H9 (cell line): ENCODE data around the gene ELMOD3. TPM values are rescaled to one million over a fixed set of nuclear protein-coding genes. Genes with fewer than 3 reads are reported as not detected.

Experiments
- DNase-seq: peaks from one replicate; pipeline ENCODE4 v3.0.0-alpha.2; 2017
- H2AFZ ChIP-seq: one replicate; pipeline ENCODE4 v1.6.1; 2013; ENCODE audit warnings: mild to moderate bottlenecking, low read length, control low read depth, moderate library complexity
- H2AK5ac ChIP-seq: 2 replicates; pipeline ENCODE4 v1.6.1; 2013; ENCODE audit warnings: low read length, control low read depth, mixed read lengths; ENCODE audit not compliant: insufficient read length
- H2BK120ac ChIP-seq: one replicate; pipeline ENCODE4 v1.6.1; 2013; ENCODE audit warnings: low read depth, mild to moderate bottlenecking, low read length, control low read depth, inconsistent platforms; ENCODE audit not compliant: poor library complexity, severe bottlenecking
- H2BK12ac ChIP-seq: 2 replicates; pipeline ENCODE4 v1.6.1; 2013; ENCODE audit warnings: low read length, control low read depth, mixed read lengths, low read depth; ENCODE audit not compliant: insufficient read length
- H2BK15ac ChIP-seq: 2 replicates; pipeline ENCODE4 v1.6.1; 2013; ENCODE audit warnings: low read depth, low read length, control low read depth
- H2BK20ac ChIP-seq: one replicate; pipeline ENCODE4 v1.6.1; 2013; ENCODE audit warnings: low read depth, mild to moderate bottlenecking, low read length, control low read depth, inconsistent platforms; ENCODE audit not compliant: poor library complexity, severe bottlenecking
- H2BK5ac ChIP-seq: 2 replicates; pipeline ENCODE4 v1.6.1; 2013; ENCODE audit warnings: low read length, control low read depth, mixed read lengths; ENCODE audit not compliant: insufficient read length
- H3K14ac ChIP-seq: 2 replicates; pipeline ENCODE4 v1.6.1; 2013; ENCODE audit warnings: low read length, control low read depth; ENCODE audit not compliant: insufficient read depth
- H3K18ac ChIP-seq: 2 replicates; pipeline ENCODE4 v1.6.1; 2013; ENCODE audit warnings: low read depth, mild to moderate bottlenecking, mixed read lengths, low read length, control low read depth; ENCODE audit not compliant: insufficient read length
- H3K23ac ChIP-seq: 2 replicates; pipeline ENCODE4 v1.6.1; 2013; ENCODE audit warnings: low read length, control low read depth, mixed read lengths, low read depth; ENCODE audit not compliant: insufficient read length
- H3K23me2 ChIP-seq: 2 replicates; pipeline ENCODE4 v1.6.1; 2013; ENCODE audit warnings: low read depth, mild to moderate bottlenecking, mixed read lengths, low read length, control low read depth; ENCODE audit not compliant: insufficient read length, poor library complexity, severe bottlenecking
- H3K27ac ChIP-seq: 2 replicates; pipeline ENCODE4 v1.5.1; 2013; ENCODE audit warnings: low read length, control low read depth, mixed read lengths, low read depth; ENCODE audit not compliant: insufficient read length
- H3K27me3 ChIP-seq: 2 replicates; pipeline ENCODE4 v1.6.1; 2013; ENCODE audit warnings: low read length, control low read depth, inconsistent platforms; ENCODE audit not compliant: insufficient read depth
- H3K4ac ChIP-seq: 2 replicates; pipeline ENCODE4 v1.6.1; 2013; ENCODE audit warnings: low read depth, mild to moderate bottlenecking, control low read depth, inconsistent platforms, low read length, moderate library complexity
- H3K4me1 ChIP-seq: 2 replicates; pipeline ENCODE4 v1.6.1; 2013; ENCODE audit warnings: low read length, control low read depth, inconsistent platforms; ENCODE audit not compliant: insufficient read depth
- H3K4me2 ChIP-seq: 2 replicates; pipeline ENCODE4 v1.6.1; 2013; ENCODE audit warnings: low read length, control low read depth, mixed read lengths; ENCODE audit not compliant: insufficient read length, insufficient read depth
- H3K56ac ChIP-seq: 2 replicates; pipeline ENCODE4 v1.6.1; 2013; ENCODE audit warnings: low read depth, mild to moderate bottlenecking, mixed read lengths, low read length, control low read depth; ENCODE audit not compliant: insufficient read length
- H3K79me1 ChIP-seq: 2 replicates; pipeline ENCODE4 v1.6.1; 2013; ENCODE audit warnings: low read depth, mild to moderate bottlenecking, moderate library complexity, low read length, control low read depth, inconsistent platforms; ENCODE audit not compliant: insufficient read depth, poor library complexity, severe bottlenecking
- H3K79me2 ChIP-seq: 2 replicates; pipeline ENCODE4 v1.6.1; 2013; ENCODE audit warnings: low read length, control low read depth, inconsistent platforms; ENCODE audit not compliant: insufficient read depth
- H3K9ac ChIP-seq: 2 replicates; pipeline ENCODE4 v1.6.1; 2013; ENCODE audit warnings: low read length, control low read depth, mixed read lengths; ENCODE audit not compliant: insufficient read length; ENCODE audit errors: extremely low read depth
- H3K9me3 ChIP-seq: one replicate; pipeline ENCODE4 v1.6.1; 2013; ENCODE audit warnings: low read depth, low read length, inconsistent platforms; ENCODE audit not compliant: control insufficient read depth
- H3T11ph ChIP-seq: one replicate; pipeline ENCODE4 v1.6.1; 2013; ENCODE audit warnings: mild to moderate bottlenecking, low read length, control low read depth, inconsistent platforms
- H4K20me1 ChIP-seq: one replicate; pipeline ENCODE4 v1.6.1; 2013; ENCODE audit not compliant: control insufficient read depth, insufficient read length, insufficient read depth
- H4K5ac ChIP-seq: 2 replicates; pipeline ENCODE4 v1.6.1; 2013; ENCODE audit warnings: low read depth, mild to moderate bottlenecking, mixed read lengths, low read length, control low read depth; ENCODE audit not compliant: insufficient read length
- H4K8ac ChIP-seq: replicated peaks from 2 replicates; pipeline ENCODE4 v1.6.1; 2013; ENCODE audit warnings: low read length, control low read depth, mixed read lengths, low read depth; ENCODE audit not compliant: insufficient read length
- H4K91ac ChIP-seq: 2 replicates; pipeline ENCODE4 v1.6.1; 2013; ENCODE audit warnings: low read depth, mild to moderate bottlenecking, moderate library complexity, mixed read lengths, low read length, control low read depth; ENCODE audit not compliant: insufficient read length
- H3K27ac Mint-ChIP-seq, 3 experiments: 2 replicates in 2 of 3; 3 replicates in 1 of 3; pipeline ENCODE4 v1.8.0; 2020 to 2021; ENCODE audit warnings: mixed read lengths in 3 of 3, mild to moderate bottlenecking in 1 of 3, moderate library complexity in 1 of 3
- H3K27me3 Mint-ChIP-seq: 2 replicates; pipeline ENCODE4 v1.8.0; 2021; ENCODE audit warnings: low read depth, mild to moderate bottlenecking, moderate library complexity, mixed read lengths
- H3K36me3 Mint-ChIP-seq, 3 experiments: 2 replicates in 2 of 3; 3 replicates in 1 of 3; pipeline ENCODE4 v1.8.0; 2020 to 2021; ENCODE audit warnings: low read depth in 3 of 3, mixed read lengths in 3 of 3; ENCODE audit not compliant: insufficient read depth in 1 of 3
- H3K4me1 Mint-ChIP-seq, 2 experiments: 2 replicates each; pipeline ENCODE4 v1.8.0; 2020; ENCODE audit warnings: mixed read lengths in 2 of 2
- H3K4me3 Mint-ChIP-seq, 2 experiments: 2 replicates in 1 of 2; 3 replicates in 1 of 2; pipeline ENCODE4 v1.8.0; 2020 to 2021; ENCODE audit warnings: mild to moderate bottlenecking in 2 of 2, mixed read lengths in 2 of 2, moderate library complexity in 1 of 2
- H3K9me3 Mint-ChIP-seq, 2 experiments: 2 replicates in 1 of 2; 3 replicates in 1 of 2; pipeline ENCODE4 v1.8.0; 2020; ENCODE audit warnings: mild to moderate bottlenecking in 2 of 2, mixed read lengths in 2 of 2, moderate library complexity in 1 of 2
- WGBS: extraction: QIAGEN DNeasy Blood & Tissue Kit; methylation state at CpG from one replicate; pipeline ENCODE4 v1.1.7; 2013; ENCODE audit warnings: missing lambda C conversion rate, low lambda C conversion rate, mixed read lengths; ENCODE audit not compliant: insufficient read length; ENCODE audit errors: extremely low coverage; 5-methylcytosine and 5-hydroxymethylcytosine counted together
- total RNA-seq: library from RNA; stranded (reverse); gene quantifications from 2 replicates; pipeline ENCODE4 v1.2.1, GENCODE V29; 2021
- TF ChIP-seq, protein P1 (sequence below): fragments of 200-600 bp; sonication (generic); conservative IDR thresholded peaks from 3 replicates; pipeline ENCODE4 v1.8.0; 2021; ENCODE audit warnings: antibody characterized with exemption, mild to moderate bottlenecking

The ELMOD3 gene
- total RNA-seq, 1 experiment from 2014 or later: 7.6 TPM

DNA sequence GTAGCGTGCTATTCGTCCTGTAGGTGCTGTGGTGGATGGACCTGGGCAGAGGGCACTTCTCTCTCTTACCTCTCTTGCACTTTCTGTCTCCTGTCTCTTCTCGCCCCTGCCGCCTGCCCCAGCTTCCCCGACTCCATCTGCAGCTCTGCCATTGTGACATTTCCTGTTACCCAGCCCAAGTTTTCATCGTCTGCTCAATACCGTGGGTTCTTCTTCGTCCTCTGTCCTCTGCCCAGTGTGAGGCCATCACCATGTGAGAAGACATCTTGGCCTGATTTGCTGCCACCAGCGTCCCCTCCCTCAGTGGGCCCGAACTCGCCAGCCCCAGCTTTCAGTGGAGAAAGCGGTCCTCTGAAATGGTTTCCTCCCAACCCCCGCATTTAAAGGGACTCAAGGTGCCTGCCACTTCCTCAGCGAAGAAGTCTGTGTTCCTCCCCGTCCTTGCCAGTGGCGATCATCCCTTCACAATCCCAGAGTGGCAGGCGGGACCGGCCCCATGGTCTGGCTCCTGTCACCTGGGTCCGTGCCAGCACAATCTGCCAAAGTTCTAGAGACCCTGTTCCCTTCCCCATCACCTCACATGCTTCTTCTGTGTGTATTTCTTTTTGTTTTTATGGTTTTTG lies 44.8 kb upstream of the ELMOD3 start:
- H2AK5ac ChIP-seq: no peak overlapping the region
- no peaks in the 10 kb centered on the region for H3K79me2 ChIP-seq
- H3T11ph ChIP-seq: no peak overlapping the region
- no peak overlapping the region for H2BK20ac ChIP-seq
- H3K4ac ChIP-seq: no peak overlapping the region
- Mint-ChIP-seq H3K9me3 (no peaks in the 10 kb centered on the region), H3K36me3 (peaks cover 31 to 56% (median 50%) of the 10 kb centered on the region in 3 experiments), H3K27ac (peak overlapping the region; percentile 77 to 86 (median 80)), H3K4me1 (peaks cover 14 to 16% of the 10 kb centered on the region in 2 experiments), H3K27me3 (no peaks in the 10 kb centered on the region), H3K4me3 (no peak overlapping the region; a peak in 1 of 5 replicates)
- no peak overlapping the region for H2BK5ac ChIP-seq
- no peak overlapping the region for H3K56ac ChIP-seq
- H3K9me3 ChIP-seq: no peaks in the 10 kb centered on the region
- no peak for DNase-seq
- no peak overlapping the region for H2BK15ac ChIP-seq
- no peaks in the 10 kb centered on the region for H3K23me2 ChIP-seq
- no peak overlapping the region for H3K4me2 ChIP-seq
- H3K14ac ChIP-seq: no peak overlapping the region
- H4K91ac ChIP-seq: no peak overlapping the region
- no CpG with 5 or more reads among the region's 19 CpGs for WGBS
- no peak overlapping the region for H4K8ac ChIP-seq
- H3K27ac ChIP-seq: no peak overlapping the region
- no peaks in the 10 kb centered on the region for H3K79me1 ChIP-seq
- H3K27me3 ChIP-seq: no peaks in the 10 kb centered on the region
- H3K9ac ChIP-seq: no peak overlapping the region
- no peak overlapping the region for H3K23ac ChIP-seq
- no peak overlapping the region for H4K5ac ChIP-seq
- no peak overlapping the region for H2AFZ ChIP-seq
- TF ChIP-seq, protein P1, sequence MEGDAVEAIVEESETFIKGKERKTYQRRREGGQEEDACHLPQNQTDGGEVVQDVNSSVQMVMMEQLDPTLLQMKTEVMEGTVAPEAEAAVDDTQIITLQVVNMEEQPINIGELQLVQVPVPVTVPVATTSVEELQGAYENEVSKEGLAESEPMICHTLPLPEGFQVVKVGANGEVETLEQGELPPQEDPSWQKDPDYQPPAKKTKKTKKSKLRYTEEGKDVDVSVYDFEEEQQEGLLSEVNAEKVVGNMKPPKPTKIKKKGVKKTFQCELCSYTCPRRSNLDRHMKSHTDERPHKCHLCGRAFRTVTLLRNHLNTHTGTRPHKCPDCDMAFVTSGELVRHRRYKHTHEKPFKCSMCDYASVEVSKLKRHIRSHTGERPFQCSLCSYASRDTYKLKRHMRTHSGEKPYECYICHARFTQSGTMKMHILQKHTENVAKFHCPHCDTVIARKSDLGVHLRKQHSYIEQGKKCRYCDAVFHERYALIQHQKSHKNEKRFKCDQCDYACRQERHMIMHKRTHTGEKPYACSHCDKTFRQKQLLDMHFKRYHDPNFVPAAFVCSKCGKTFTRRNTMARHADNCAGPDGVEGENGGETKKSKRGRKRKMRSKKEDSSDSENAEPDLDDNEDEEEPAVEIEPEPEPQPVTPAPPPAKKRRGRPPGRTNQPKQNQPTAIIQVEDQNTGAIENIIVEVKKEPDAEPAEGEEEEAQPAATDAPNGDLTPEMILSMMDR: no peak
- H4K20me1 ChIP-seq: no peaks in the 10 kb centered on the region
- peaks cover 6% of the 10 kb centered on the region; the same call in 1 of the 2 replicates for H3K4me1 ChIP-seq
- H2BK12ac ChIP-seq: no peak overlapping the region
- no peak overlapping the region for H3K18ac ChIP-seq
- H2BK120ac ChIP-seq: no peak overlapping the region
